Activated CD4-positive, alpha-beta T cell treated with anti-CD3 and anti-CD28 coated beads, Interleukin-2, amount 50 U/mL, for 16 hours (primary cell): ENCODE results near the gene ACBD6.
"Not testable (repeated sequence)": the region's sequence is repeated elsewhere in the genome, so short reads cannot be mapped to it uniquely, and the experiment has no call there.

Source experiments
- DNase-seq: peaks from one replicate; pipeline ENCODE4 v3.0.0-alpha.2; 2020

The ACBD6 gene

GRCh38 chr1:180502361-180503279 is at the start of gene ACBD6:
Gene ACBD6 (minus strand): TSS chr1:180502577. CDS start chr1:180502266, 311 bp downstream.
- peak; percentile 89 for DNase-seq

GRCh38 chr1:180551997-180552396 is 49.6 kb upstream of the ACBD6 start:
- no peak for DNase-seq

GRCh38 chr1:180550241-180550640 is 47.9 kb upstream of the ACBD6 start:
- DNase-seq: no peak

GRCh38 chr1:180549770-180550169 is 47.4 kb upstream of the ACBD6 start:
- DNase-seq: not testable (repeated sequence)

- DNase-seq: no peak
Measured at GRCh38 chr1:180548686-180549317, 46.4 kb upstream of the ACBD6 start.

GRCh38 chr1:180545991-180546390 is 43.6 kb upstream of the ACBD6 start:
- DNase-seq: no peak

GRCh38 chr1:180544050-180544449 is 41.7 kb upstream of the ACBD6 start:
- no peak for DNase-seq

- no peak for DNase-seq
Measured at GRCh38 chr1:180542838-180543145, 40.4 kb upstream of the ACBD6 start.

GRCh38 chr1:180542113-180542837 is 39.9 kb upstream of the ACBD6 start:
- DNase-seq: no peak

- DNase-seq: no peak
Measured at GRCh38 chr1:180540697-180541594, 38.6 kb upstream of the ACBD6 start.

- no peak for DNase-seq
Measured at GRCh38 chr1:180539136-180539535, 36.8 kb upstream of the ACBD6 start.

GRCh38 chr1:180536821-180537372 is 34.5 kb upstream of the ACBD6 start:
- no peak for DNase-seq

GRCh38 chr1:180535418-180535999 is 33.1 kb upstream of the ACBD6 start:
- DNase-seq: no peak

GRCh38 chr1:180534214-180534613 is 31.8 kb upstream of the ACBD6 start:
- no peak for DNase-seq

GRCh38 chr1:180533266-180533987 is 31.1 kb upstream of the ACBD6 start:
- peak; percentile 72 for DNase-seq

- DNase-seq: no peak
Measured at GRCh38 chr1:180532854-180533253, 30.5 kb upstream of the ACBD6 start.

- no peak for DNase-seq
Measured at GRCh38 chr1:180530501-180530900, 28.1 kb upstream of the ACBD6 start.

- DNase-seq: no peak
Measured at GRCh38 chr1:180528868-180529470, 26.6 kb upstream of the ACBD6 start.

- no peak for DNase-seq
Measured at GRCh38 chr1:180527101-180527669, 24.8 kb upstream of the ACBD6 start.

GRCh38 chr1:180525715-180526039 is 23.3 kb upstream of the ACBD6 start:
- no peak for DNase-seq
